DND-41 (cell line): ENCODE results near the gene SHBG.

Experiments used
- ATAC-seq: fragments of 200-7000 bp; cut with Tn5 transposase; 3 replicates; pipeline ENCODE4 v1.9.1; 2021; ENCODE audit warnings: low read depth; ENCODE audit not compliant: insufficient read depth
- DNase-seq: peaks from one replicate; pipeline ENCODE4 v3.0.0-alpha.2; 2020
- H2AFZ ChIP-seq: 2 replicates; pipeline ENCODE4 v1.6.0; 2012; ENCODE audit warnings: low read depth, low read length
- H3K27ac ChIP-seq: 2 replicates; pipeline ENCODE4 v1.5.1; 2012; ENCODE audit warnings: low read length, inconsistent platforms
- H3K27me3 ChIP-seq: fragments of 200-600 bp; sonication (generic); 2 replicates; pipeline ENCODE4 v1.6.0; 2012; ENCODE audit warnings: low read length, mild to moderate bottlenecking, inconsistent platforms; ENCODE audit not compliant: insufficient read depth, poor library complexity
- H3K36me3 ChIP-seq: 2 replicates; pipeline ENCODE4 v1.5.1; 2012; ENCODE audit warnings: low read length, inconsistent platforms; ENCODE audit not compliant: insufficient read depth
- H3K4me1 ChIP-seq: 2 replicates; pipeline ENCODE4 v1.5.1; 2012; ENCODE audit warnings: mild to moderate bottlenecking, low read length; ENCODE audit not compliant: insufficient read depth
- H3K4me2 ChIP-seq: 2 replicates; pipeline ENCODE4 v1.6.0; 2012; ENCODE audit warnings: mild to moderate bottlenecking, moderate library complexity, low read length, inconsistent platforms; ENCODE audit not compliant: insufficient read depth
- H3K4me3 ChIP-seq, 2 experiments: fragments of 200-600 bp in 1 of 2; shearing (Covaris generic) in 1 of 2; 2 replicates each; pipeline ENCODE4 v1.5.1; 2012 to 2016; ENCODE audit warnings: inconsistent platforms in 2 of 2, low read length in 2 of 2, mild to moderate bottlenecking in 2 of 2, low read depth in 1 of 2, moderate library complexity in 1 of 2
- H3K79me2 ChIP-seq: 2 replicates; pipeline ENCODE4 v1.6.0; 2012; ENCODE audit warnings: low read length, inconsistent platforms; ENCODE audit not compliant: insufficient read depth
- H3K9ac ChIP-seq: 2 replicates; pipeline ENCODE4 v1.6.0; 2012; ENCODE audit warnings: low read depth, mild to moderate bottlenecking, inconsistent platforms, low read length, moderate library complexity
- H3K9me3 ChIP-seq: 2 replicates; pipeline ENCODE4 v1.5.1; 2012; ENCODE audit warnings: low read length, moderate library complexity, mild to moderate bottlenecking, inconsistent platforms; ENCODE audit not compliant: insufficient read depth, severe bottlenecking
- H4K20me1 ChIP-seq: 2 replicates; pipeline ENCODE4 v1.6.0; 2012; ENCODE audit warnings: low read length; ENCODE audit not compliant: insufficient read depth
- CTCF ChIP-seq: IDR thresholded peaks from 2 replicates; pipeline ENCODE4 v1.5.1; 2012; ENCODE audit warnings: borderline replicate concordance, low read length, moderate library complexity, mild to moderate bottlenecking; ENCODE audit not compliant: poor library complexity, severe bottlenecking; ENCODE audit errors: extremely low read depth
- EZH2 ChIP-seq: IDR thresholded peaks from 3 replicates; pipeline ENCODE4 v1.6.1; 2012; ENCODE audit warnings: borderline replicate concordance, low read depth, mild to moderate bottlenecking, moderate library complexity, low read length, inconsistent platforms; ENCODE audit not compliant: severe bottlenecking

The SHBG gene

GRCh38 chr17:7583253-7584109 is 46.5 kb upstream of the SHBG start, which contains the start of gene MPDU1:
MPDU1 (plus strand) TSS chr17:7583852; CDS start chr17:7583863, 11 bp downstream.
- peak; percentile 70 for ATAC-seq
- Histone ChIP-seq H3K79me2 (peaks cover 56% of the 10 kb centered on the region), H3K4me1 (peaks cover 51% of the 10 kb centered on the region), H2AFZ (peak within 1 kb of the TSS; percentile 82), H3K27ac (peak within 1 kb of the TSS; percentile 98), H3K4me2 (peak within 1 kb of the TSS; percentile 84), H3K9ac (peak within 1 kb of the TSS; percentile 88), H3K9me3 (no peaks in the 10 kb centered on the region), H3K36me3 (peaks cover 61% of the 10 kb centered on the region), H3K27me3 (no peaks in the 10 kb centered on the region), H3K4me3 (peak within 1 kb of the TSS; percentile 68 to 87), H4K20me1 (peaks cover 11% of the 10 kb centered on the region)
- TF ChIP-seq EZH2 (no peak), CTCF (no peak)
- DNase-seq, result peak; percentile 98

DNA sequence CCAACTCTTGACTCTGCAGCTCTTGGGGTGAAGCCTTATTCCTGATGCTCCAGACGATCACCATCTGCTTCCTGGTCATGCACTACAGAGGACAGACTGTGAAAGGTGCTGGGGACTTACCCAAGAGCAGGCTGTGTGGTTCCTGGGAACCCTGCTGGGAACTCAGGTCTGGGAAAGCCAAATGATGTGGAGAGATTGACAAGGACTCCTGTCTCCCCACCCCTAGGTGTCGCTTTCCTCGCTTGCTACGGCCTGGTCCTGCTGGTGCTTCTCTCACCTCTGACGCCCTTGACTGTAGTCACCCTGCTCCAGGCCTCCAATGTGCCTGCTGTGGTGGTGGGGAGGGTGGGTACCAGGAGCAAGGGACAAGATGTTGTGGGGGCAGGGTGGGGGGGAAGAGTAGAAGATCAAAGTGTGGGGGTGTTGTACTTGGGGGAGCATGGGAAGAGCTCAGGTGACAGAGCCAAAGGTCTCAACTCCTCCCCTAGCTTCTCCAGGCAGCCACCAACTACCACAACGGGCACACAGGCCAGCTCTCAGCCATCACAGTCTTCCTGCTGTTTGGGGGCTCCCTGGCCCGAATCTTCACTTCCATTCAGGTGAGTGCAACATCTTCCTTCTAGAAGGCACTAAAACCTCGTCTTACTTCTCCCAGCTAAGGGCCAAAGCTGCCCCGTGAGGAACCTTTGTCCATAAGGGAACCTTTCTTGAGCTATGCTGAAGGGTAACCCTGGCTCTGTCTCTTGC is 43.1 kb upstream of the SHBG start:
- no peak for DNase-seq
- no peak overlapping the region for H3K27ac ChIP-seq

DNA sequence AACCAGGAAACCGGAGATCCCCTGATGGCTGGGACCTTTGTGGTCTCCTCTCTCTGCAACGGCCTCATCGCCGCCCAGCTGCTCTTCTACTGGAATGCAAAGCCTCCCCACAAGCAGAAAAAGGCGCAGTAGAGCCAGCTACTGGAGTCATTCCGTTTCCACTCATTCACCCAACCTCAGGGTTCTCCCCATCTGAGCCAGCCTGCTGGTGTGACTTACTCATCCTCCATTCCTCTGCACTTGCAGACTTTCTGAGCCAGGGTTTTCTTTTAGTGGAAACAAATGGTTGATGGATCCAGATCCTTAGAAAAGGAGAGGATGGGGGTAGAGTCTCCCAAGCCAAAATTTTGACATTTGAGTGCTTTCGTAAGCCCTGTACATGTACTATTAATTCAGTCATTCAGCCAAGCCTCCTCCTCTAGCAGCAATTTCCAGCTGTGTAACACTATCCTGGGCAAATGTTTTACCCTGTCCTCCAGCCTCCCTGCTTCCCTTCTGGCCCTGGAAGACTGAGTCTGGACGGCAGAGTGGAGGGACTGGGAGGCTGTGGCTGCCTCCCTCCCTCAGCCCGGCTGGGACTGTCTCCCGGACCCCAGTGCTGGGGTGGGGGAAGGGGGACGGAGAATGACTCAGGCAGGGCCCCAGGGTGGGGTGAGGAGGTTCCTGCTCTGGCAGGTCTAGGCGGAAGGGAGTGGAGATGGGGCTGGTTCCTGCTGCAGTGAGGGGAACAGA is 42.3 kb upstream of the SHBG start:
- Histone ChIP-seq H3K27ac (no peak overlapping the region), H3K36me3 (peaks cover 72% of the 10 kb centered on the region), H3K4me3 (no peak overlapping the region), H3K9me3 (no peaks in the 10 kb centered on the region), H3K4me1 (peaks cover 27% of the 10 kb centered on the region), H3K27me3 (no peaks in the 10 kb centered on the region), H3K4me2 (no peak overlapping the region), H3K9ac (no peak overlapping the region), H3K79me2 (peaks cover 35% of the 10 kb centered on the region), H2AFZ (no peak overlapping the region), H4K20me1 (0 out of 2 replicates have a peak, but pooled peaks cover 3% of the 10 kb centered on the region)
- DNase-seq, result no peak
- no peak for TF ChIP-seq EZH2
- TF ChIP-seq CTCF, result no peak
- no peak for ATAC-seq

More for the DNA sequence above, 43.1 kb upstream of the SHBG start:
- Histone ChIP-seq H3K4me3 (no peak overlapping the region), H3K79me2 (peaks cover 43% of the 10 kb centered on the region), H3K9ac (no peak overlapping the region), H3K4me1 (peaks cover 34% of the 10 kb centered on the region), H2AFZ (no peak overlapping the region), H3K4me2 (no peak overlapping the region), H3K27me3 (no peaks in the 10 kb centered on the region), H3K9me3 (no peaks in the 10 kb centered on the region), H4K20me1 (0 out of 2 replicates have a peak, but pooled peaks cover 3% of the 10 kb centered on the region), H3K36me3 (peaks cover 69% of the 10 kb centered on the region)
- TF ChIP-seq CTCF (peak; percentile 30), EZH2 (no peak)
- ATAC-seq, result no peak
